ENCODE measurements around the gene PRDX3. TPM values are rescaled to one million over a fixed set of nuclear protein-coding genes. Genes with fewer than 3 reads are reported as not detected.
A peak's percentile ranks its signal among the peaks of the same experiment; 100 is the strongest.

PRDX3 gene
- polyA plus RNA-seq, 1 experiment: 280 TPM

DNA sequence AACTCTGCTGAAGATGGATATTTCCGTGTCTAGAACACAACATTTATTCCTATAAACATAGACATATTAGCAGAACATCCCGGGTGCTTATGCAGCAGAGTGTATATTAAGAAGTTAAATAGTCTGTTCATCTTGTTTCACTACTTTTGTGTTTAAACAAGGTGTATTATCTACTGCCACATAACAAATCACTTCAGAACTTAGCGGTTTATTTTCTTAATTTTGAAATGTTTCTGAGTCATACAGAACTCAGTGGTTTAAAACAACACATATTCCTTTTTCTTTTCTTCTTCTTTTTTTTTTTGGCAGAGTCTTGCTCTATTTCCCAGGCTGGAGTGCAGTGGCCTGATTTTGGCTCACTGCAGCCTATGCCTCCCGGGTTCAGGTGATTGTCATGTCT lies 48.9 kb downstream of the PRDX3 start:
- H3K36me3 ChIP-seq (ENCODE audit: control insufficient read depth, insufficient read depth, low read length): peaks cover 18% of the 10 kb centered on the region
- no peak for DNase-seq (ENCODE audit: low read depth)
- POLR2A ChIA-PET: no interaction called here

DNA sequence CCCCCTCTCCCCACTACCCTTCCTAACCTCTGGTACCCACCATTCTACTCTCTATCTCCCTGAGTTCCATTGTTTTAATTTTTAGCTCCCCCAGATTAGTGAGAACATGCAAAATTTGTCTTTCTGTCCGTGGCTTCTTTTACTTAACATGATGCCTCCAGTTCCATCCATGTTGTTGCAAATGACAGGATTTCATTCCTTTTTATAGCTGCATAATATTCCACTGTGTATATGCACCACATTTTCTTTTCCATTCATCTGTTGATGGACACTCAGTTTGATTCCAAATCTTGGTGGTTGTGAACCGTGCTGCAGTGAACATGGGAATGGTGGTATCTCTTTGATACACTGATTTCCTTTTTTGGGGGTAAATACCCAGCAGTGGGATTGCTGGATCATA lies 52.7 kb downstream of the PRDX3 start:
- TF ChIP-seq, protein P1, sequence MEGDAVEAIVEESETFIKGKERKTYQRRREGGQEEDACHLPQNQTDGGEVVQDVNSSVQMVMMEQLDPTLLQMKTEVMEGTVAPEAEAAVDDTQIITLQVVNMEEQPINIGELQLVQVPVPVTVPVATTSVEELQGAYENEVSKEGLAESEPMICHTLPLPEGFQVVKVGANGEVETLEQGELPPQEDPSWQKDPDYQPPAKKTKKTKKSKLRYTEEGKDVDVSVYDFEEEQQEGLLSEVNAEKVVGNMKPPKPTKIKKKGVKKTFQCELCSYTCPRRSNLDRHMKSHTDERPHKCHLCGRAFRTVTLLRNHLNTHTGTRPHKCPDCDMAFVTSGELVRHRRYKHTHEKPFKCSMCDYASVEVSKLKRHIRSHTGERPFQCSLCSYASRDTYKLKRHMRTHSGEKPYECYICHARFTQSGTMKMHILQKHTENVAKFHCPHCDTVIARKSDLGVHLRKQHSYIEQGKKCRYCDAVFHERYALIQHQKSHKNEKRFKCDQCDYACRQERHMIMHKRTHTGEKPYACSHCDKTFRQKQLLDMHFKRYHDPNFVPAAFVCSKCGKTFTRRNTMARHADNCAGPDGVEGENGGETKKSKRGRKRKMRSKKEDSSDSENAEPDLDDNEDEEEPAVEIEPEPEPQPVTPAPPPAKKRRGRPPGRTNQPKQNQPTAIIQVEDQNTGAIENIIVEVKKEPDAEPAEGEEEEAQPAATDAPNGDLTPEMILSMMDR (IDR thresholded peaks at IDR 0.05; ENCODE audit: insufficient read depth, low read depth, low read length): no peak
- Histone ChIP-seq H3K27me3 (ENCODE audit: control insufficient read depth, insufficient read depth, low read length) (no peaks in the 10 kb centered on the region), H3K36me3 (ENCODE audit: control insufficient read depth, insufficient read depth, low read length) (peaks cover 14% of the 10 kb centered on the region), H3K4me3 (ENCODE audit: low read depth, low read length) (no peak overlapping the region)
- ChIA-PET POLR2A (no interaction called here), CTCF (no interaction called here)
- DNase-seq (ENCODE audit: low read depth): no peak

More for the DNA sequence above, 48.9 kb downstream of the PRDX3 start:
- H3K27me3 ChIP-seq (ENCODE audit: control insufficient read depth, insufficient read depth, low read length): no peaks in the 10 kb centered on the region
- H3K4me3 ChIP-seq (ENCODE audit: low read depth, low read length): no peak overlapping the region
- TF ChIP-seq, protein P1 (IDR thresholded peaks at IDR 0.05; ENCODE audit: insufficient read depth, low read depth, low read length): no peak
- CTCF ChIA-PET: no interaction called here

DNA sequence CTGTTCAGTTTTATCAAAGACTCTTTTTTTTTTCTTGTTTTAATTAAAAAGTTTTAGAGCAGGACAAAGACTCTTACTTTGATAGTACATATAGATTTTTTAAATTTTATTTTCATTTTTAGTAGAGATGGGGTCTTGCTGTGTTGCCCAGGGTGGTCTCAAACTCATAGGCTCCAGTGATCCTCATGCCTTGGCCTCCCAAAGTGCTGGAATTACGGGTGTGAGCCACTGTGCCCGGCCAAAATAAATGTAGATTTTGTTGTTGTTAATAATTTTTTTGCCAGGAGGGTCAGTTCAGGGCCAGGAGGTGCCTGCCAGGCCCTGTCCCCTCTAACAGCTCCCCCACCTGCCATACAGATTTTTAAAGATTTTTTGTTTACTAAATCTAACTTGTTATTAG lies 57.7 kb downstream of the PRDX3 start:
- H3K4me3 ChIP-seq (ENCODE audit: low read depth, low read length): no peak overlapping the region
- ChIA-PET POLR2A (no interaction called here), CTCF (no interaction called here)
- TF ChIP-seq, protein P1 (IDR thresholded peaks at IDR 0.05; ENCODE audit: insufficient read depth, low read depth, low read length): no peak
- no peak for DNase-seq (ENCODE audit: low read depth)
- peaks cover 6% of the 10 kb centered on the region for H3K36me3 ChIP-seq (ENCODE audit: control insufficient read depth, insufficient read depth, low read length)
- no peaks in the 10 kb centered on the region for H3K27me3 ChIP-seq (ENCODE audit: control insufficient read depth, insufficient read depth, low read length)

DNA sequence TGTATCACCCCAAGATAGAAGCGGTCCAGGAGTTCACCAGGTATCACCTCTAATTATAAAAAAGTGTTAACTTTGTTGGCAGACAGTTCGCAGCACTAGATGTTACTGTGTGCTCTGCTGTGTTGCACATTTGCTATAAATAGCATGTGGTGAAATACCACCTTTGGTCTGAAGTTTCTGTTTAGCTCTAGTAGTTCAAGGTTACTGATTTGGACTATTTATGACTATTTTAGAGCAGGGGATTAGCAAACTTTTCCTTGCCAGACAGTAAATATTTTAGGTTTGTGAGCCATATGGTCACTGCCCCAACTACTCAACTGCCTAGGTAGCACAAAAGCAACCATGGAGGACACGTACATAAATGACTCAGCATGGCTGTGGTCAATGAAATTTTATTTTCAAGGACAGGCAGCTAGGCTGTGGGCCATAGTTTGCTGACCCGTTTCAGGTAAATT lies 58.2 kb downstream of the PRDX3 start:
- TF ChIP-seq, protein P1 (IDR thresholded peaks at IDR 0.05; ENCODE audit: insufficient read depth, low read depth, low read length): no peak
- peaks cover 6% of the 10 kb centered on the region for H3K36me3 ChIP-seq (ENCODE audit: control insufficient read depth, insufficient read depth, low read length)

DNA sequence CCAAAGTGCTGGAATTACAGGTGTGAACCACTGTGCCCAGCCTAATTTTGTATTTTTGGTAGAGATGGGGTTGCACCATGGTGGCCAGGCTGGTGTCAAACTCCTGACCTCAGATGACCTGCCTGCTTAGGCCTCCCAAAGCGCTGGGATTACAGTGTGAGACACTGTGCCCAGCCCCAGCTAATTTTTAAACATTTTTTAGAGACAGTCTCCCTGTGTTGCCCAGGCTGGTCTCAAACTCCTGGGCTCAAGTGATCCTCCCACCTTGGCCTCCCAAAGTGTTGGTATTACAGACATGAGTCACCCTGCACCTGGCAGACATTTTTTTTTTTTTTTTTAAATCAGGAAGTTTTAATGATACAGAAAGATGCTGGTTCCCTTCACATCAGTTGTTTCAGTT lies 59.2 kb downstream of the PRDX3 start:
- H3K36me3 ChIP-seq (ENCODE audit: control insufficient read depth, insufficient read depth, low read length): peaks cover 6% of the 10 kb centered on the region
- CTCF ChIA-PET: interaction anchor here (0.6 kb wide), 1 partner anchor 419 kb away, joined by 4 read pairs; no protein-coding TSS in a partner anchor
- TF ChIP-seq, protein P1 (IDR thresholded peaks at IDR 0.05; ENCODE audit: insufficient read depth, low read depth, low read length): no peak
- no peak for DNase-seq (ENCODE audit: low read depth)
- no peaks in the 10 kb centered on the region for H3K27me3 ChIP-seq (ENCODE audit: control insufficient read depth, insufficient read depth, low read length)
- POLR2A ChIA-PET: no interaction called here
- H3K4me3 ChIP-seq (ENCODE audit: low read depth, low read length): no peak overlapping the region

More for the DNA sequence above, 58.2 kb downstream of the PRDX3 start:
- Histone ChIP-seq H3K27me3 (ENCODE audit: control insufficient read depth, insufficient read depth, low read length) (no peaks in the 10 kb centered on the region), H3K4me3 (ENCODE audit: low read depth, low read length) (no peak overlapping the region)
- DNase-seq (ENCODE audit: low read depth): peak; percentile 52
- ChIA-PET CTCF (no interaction called here), POLR2A (interaction anchor here (0.5 kb wide), 1 partner anchor 22 kb away, joined by 18 read pairs; no protein-coding TSS in a partner anchor)
